Astrocyte (in vitro differentiated cells and primary cell): ENCODE measurements around the gene DIAPH3.

Experiments used
- EZH2 ChIP-seq: IDR thresholded peaks from 2 replicates; pipeline ENCODE4 v1.6.1; 2012; ENCODE audit warnings: mild to moderate bottlenecking, low read length, inconsistent platforms; ENCODE audit not compliant: insufficient read depth
- TF ChIP-seq, protein P1 (sequence below): IDR thresholded peaks from 2 replicates; pipeline ENCODE4 v1.5.1; 2011; ENCODE audit warnings: low read depth, mild to moderate bottlenecking, inconsistent platforms, low read length, moderate library complexity; ENCODE audit not compliant: insufficient read depth

DNA sequence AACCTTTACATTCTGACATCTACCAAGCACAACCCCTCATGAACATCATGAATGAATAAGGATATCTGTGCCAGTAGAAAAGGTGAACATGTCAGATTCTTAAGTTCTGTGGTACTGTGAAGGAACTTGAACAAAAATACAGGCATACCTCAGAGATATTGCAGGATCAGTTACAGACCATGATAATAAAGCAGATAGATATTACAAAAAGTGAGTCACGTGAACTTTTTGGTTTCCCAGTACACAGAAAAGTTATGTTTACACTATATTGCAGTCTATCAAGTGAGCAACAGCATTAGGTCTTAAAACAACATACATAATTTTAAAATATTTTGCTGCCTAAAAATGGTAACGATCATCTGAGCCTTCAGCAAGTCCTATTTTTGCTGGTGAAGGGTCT lies 101.2 kb downstream of the DIAPH3 start:
- TF ChIP-seq, protein P1, sequence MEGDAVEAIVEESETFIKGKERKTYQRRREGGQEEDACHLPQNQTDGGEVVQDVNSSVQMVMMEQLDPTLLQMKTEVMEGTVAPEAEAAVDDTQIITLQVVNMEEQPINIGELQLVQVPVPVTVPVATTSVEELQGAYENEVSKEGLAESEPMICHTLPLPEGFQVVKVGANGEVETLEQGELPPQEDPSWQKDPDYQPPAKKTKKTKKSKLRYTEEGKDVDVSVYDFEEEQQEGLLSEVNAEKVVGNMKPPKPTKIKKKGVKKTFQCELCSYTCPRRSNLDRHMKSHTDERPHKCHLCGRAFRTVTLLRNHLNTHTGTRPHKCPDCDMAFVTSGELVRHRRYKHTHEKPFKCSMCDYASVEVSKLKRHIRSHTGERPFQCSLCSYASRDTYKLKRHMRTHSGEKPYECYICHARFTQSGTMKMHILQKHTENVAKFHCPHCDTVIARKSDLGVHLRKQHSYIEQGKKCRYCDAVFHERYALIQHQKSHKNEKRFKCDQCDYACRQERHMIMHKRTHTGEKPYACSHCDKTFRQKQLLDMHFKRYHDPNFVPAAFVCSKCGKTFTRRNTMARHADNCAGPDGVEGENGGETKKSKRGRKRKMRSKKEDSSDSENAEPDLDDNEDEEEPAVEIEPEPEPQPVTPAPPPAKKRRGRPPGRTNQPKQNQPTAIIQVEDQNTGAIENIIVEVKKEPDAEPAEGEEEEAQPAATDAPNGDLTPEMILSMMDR, result no peak
- TF ChIP-seq EZH2, result no peak
